K562 (cell line): Measurements from ENCODE around the gene CAMK2A. TPM values are rescaled to one million over a fixed set of nuclear protein-coding genes. Genes with fewer than 3 reads are reported as not detected.
A peak's percentile ranks its signal among the peaks of the same experiment; 100 is the strongest.

ENCODE experiments used
- ATAC-seq: fragments of 200-7000 bp; cut with Tn5 transposase; 3 replicates; pipeline ENCODE4 v1.9.1; 2020; ENCODE audit warnings: moderate library complexity
- BruUV-seq: library from RNA; stranded (reverse); fragments of 400-500 nt; replicated peaks from 2 replicates; lab custom pipeline; 2021; lab: Mats Ljungman, UMichigan
- CTCF ChIA-PET: fragments of 300-600 bp; formaldehyde crosslinking; extraction: SDS; loops from one replicate; lab custom pipeline; 2021; ENCODE audit warnings: low intra/inter-chr PET ratio; lab: Yijun Ruan, JAX
- POLR2A ChIA-PET: fragments of 300-600, 350-650 bp; sonication (Branson Sonifier 250); formaldehyde crosslinking; extraction: SDS; loops from one replicate; lab custom pipeline; 2021; ENCODE audit warnings: antibody characterized with exemption, inconsistent platforms; lab: Yijun Ruan, JAX
- DNase-seq, 4 experiments: peaks; one replicate each; pipeline versions ENCODE4 v3.0.0 to v3.0.0-alpha.2; 2011 to 2018; ENCODE audit warnings: low spot score in 3 of 4, mixed read lengths in 3 of 4; ENCODE audit errors: extremely low read depth in 1 of 4
- FAIRE-seq: peaks from 2 replicates; lab custom pipeline; 2011; peaks lifted over from hg19 to GRCh38; lab: Jason Lieb, UNC
- H2AFZ ChIP-seq: 2 replicates; pipeline ENCODE4 v1.6.0; 2011; ENCODE audit warnings: low read depth, low read length, control low read depth, inconsistent platforms
- H3K27ac ChIP-seq: fragments of 200-600 bp; 3 replicates; pipeline ENCODE4 v1.8.0; 2011; ENCODE audit warnings: low read depth, mild to moderate bottlenecking, control low read depth, inconsistent platforms, low read length, moderate library complexity, mixed read lengths; ENCODE audit errors: extremely low read depth
- H3K27me3 ChIP-seq, 2 experiments: fragments of 300-600 bp in 1 of 2; 2 replicates in 1 of 2; 3 replicates in 1 of 2; pipeline versions ENCODE4 v1.6.0 to v1.8.0; 2011; ENCODE audit warnings: inconsistent platforms in 2 of 2, low read length in 2 of 2, mild to moderate bottlenecking in 1 of 2, mixed read lengths in 1 of 2, moderate library complexity in 1 of 2; ENCODE audit not compliant: control insufficient read depth in 2 of 2, insufficient read depth in 2 of 2
- H3K36me3 ChIP-seq: fragments of 300-600 bp; 3 replicates; pipeline ENCODE4 v1.8.0; 2011; ENCODE audit warnings: mild to moderate bottlenecking, low read length, inconsistent platforms; ENCODE audit not compliant: control insufficient read depth, insufficient read depth
- H3K4me1 ChIP-seq, 2 experiments: fragments of 200-600 bp in 1 of 2; replicated peaks in 1 of 2; 2 replicates in 1 of 2; 3 replicates in 1 of 2; pipeline versions ENCODE4 v1.5.1 to v1.8.0; 2011; ENCODE audit warnings: inconsistent platforms in 2 of 2, low read length in 2 of 2, mild to moderate bottlenecking in 1 of 2, mixed read lengths in 1 of 2, moderate library complexity in 1 of 2; ENCODE audit not compliant: control insufficient read depth in 2 of 2, insufficient read depth in 2 of 2
- H3K4me2 ChIP-seq: 2 replicates; pipeline ENCODE4 v1.6.1; 2011; ENCODE audit warnings: low read length, control low read depth, inconsistent platforms, mixed read lengths; ENCODE audit not compliant: insufficient read depth
- H3K4me3 ChIP-seq: fragments of 200-600 bp; sonication (generic), shearing (Covaris generic); 2 replicates; pipeline ENCODE4 v1.5.1; 2016; ENCODE audit warnings: control low read depth, inconsistent platforms
- H3K79me2 ChIP-seq: fragments of 200-600 bp; 3 replicates; pipeline ENCODE4 v1.8.0; 2011; ENCODE audit warnings: low read length, inconsistent platforms; ENCODE audit not compliant: control insufficient read depth, insufficient read depth
- H3K9ac ChIP-seq, 2 experiments: 2 replicates each; pipeline versions ENCODE4 v1.6.0 to v1.6.1; 2011; ENCODE audit warnings: low read depth in 2 of 2, low read length in 2 of 2, control low read depth in 1 of 2, inconsistent platforms in 1 of 2, mild to moderate bottlenecking in 1 of 2, mixed read lengths in 1 of 2; ENCODE audit not compliant: insufficient read depth in 1 of 2
- H3K9me1 ChIP-seq: one replicate; pipeline ENCODE4 v1.6.0; 2011; ENCODE audit warnings: inconsistent platforms, mild to moderate bottlenecking, low read length, moderate library complexity; ENCODE audit not compliant: control insufficient read depth, insufficient read depth
- H3K9me3 ChIP-seq: replicated peaks from 2 replicates; pipeline ENCODE4 v1.5.1; 2011; ENCODE audit warnings: low read depth, low read length, inconsistent platforms; ENCODE audit not compliant: control insufficient read depth, insufficient read depth
- H4K20me1 ChIP-seq: replicated peaks from 2 replicates; pipeline ENCODE4 v1.6.1; 2011; ENCODE audit warnings: low read length, inconsistent platforms, mixed read lengths; ENCODE audit not compliant: control insufficient read depth, insufficient read depth
- C11orf30 ChIP-seq: fragments of 450-650 bp; IDR thresholded peaks from 2 replicates; pipeline ENCODE4 v1.6.1; 2016; ENCODE audit warnings: low read depth, mild to moderate bottlenecking
- CBFA2T3 ChIP-seq: fragments of 450-650 bp; IDR thresholded peaks from 2 replicates; pipeline ENCODE4 v1.6.1; 2017
- CTBP1 ChIP-seq: fragments of 450-650 bp; IDR thresholded peaks from 2 replicates; pipeline ENCODE4 v1.6.1; 2016; ENCODE audit warnings: borderline replicate concordance
- CTCF ChIP-seq, 3 experiments: IDR thresholded peaks in 2 of 3; conservative IDR thresholded peaks in 1 of 3; 2 replicates each; pipeline ENCODE4 v1.5.1; 2011 to 2012; ENCODE audit warnings: low read length in 3 of 3, mild to moderate bottlenecking in 3 of 3, control low read depth in 2 of 3, improper control_type of control experiment in 1 of 3, inconsistent platforms in 1 of 3, low read depth in 1 of 3, mixed read lengths in 1 of 3, moderate library complexity in 1 of 3; ENCODE audit not compliant: insufficient read depth in 2 of 3
- DNMT1 ChIP-seq: fragments of 450-650 bp; IDR thresholded peaks from 2 replicates; pipeline ENCODE4 v1.6.1; 2016; ENCODE audit warnings: antibody characterized with exemption, mild to moderate bottlenecking
- ELF2 ChIP-seq: fragments of 250-450 bp; sonication (Bioruptor Pico); IDR thresholded peaks from 2 replicates; pipeline ENCODE4 v1.5.0; 2021; ENCODE audit warnings: mild to moderate bottlenecking
- KLF10 ChIP-seq: fragments of 250-450 bp; sonication (Bioruptor Pico); IDR thresholded peaks from 2 replicates; pipeline ENCODE4 v1.6.1; 2021; ENCODE audit warnings: matching md5 sums
- RAD21 ChIP-seq, 2 experiments: fragments of 250-450 bp in 1 of 2; fragments of 450-650 bp in 1 of 2; sonication (Bioruptor Pico) in 1 of 2; formaldehyde crosslinking in 1 of 2; IDR thresholded peaks in 1 of 2; conservative IDR thresholded peaks in 1 of 2; 2 replicates each; pipeline versions ENCODE4 v1.4.0 to v1.8.0; 2020 to 2022; ENCODE audit warnings: mild to moderate bottlenecking in 2 of 2, moderate library complexity in 1 of 2
- RCOR1 ChIP-seq, 2 experiments: IDR thresholded peaks; 2 replicates each; pipeline ENCODE4 v1.6.1; 2012; ENCODE audit warnings: low read depth in 2 of 2, low read length in 2 of 2, borderline replicate concordance in 1 of 2, improper control_type of control experiment in 1 of 2
- ZNF316 ChIP-seq: fragments of 450-650 bp; IDR thresholded peaks from 2 replicates; pipeline ENCODE4 v1.6.1; 2016
- ZNF384 ChIP-seq: IDR thresholded peaks from 2 replicates; pipeline ENCODE4 v1.6.1; 2012; ENCODE audit warnings: low read depth, low read length, improper control_type of control experiment
- WGBS: fragments of 100-300 bp; shearing (Covaris generic); methylation state at CpG from one replicate; pipeline ENCODE4 v1.1.6; 2016; ENCODE audit warnings: low coverage, mixed read lengths; ENCODE audit not compliant: insufficient coverage; ENCODE audit errors: missing lambda C conversion rate; 5-methylcytosine and 5-hydroxymethylcytosine counted together
- in situ Hi-C: fragments of 300-500 bp; cut with MboI; formaldehyde crosslinking; loops from 4 replicates; pipeline ENCODE4 v1.15.0; 2018; ENCODE audit warnings: inconsistent platforms, mixed read lengths
- intact Hi-C: fragments of 100-400 bp; cut with micrococcal nuclease; formaldehyde crosslinking; loops from 2 replicates; pipeline ENCODE4 v1.14.2; 2022
- polyA plus RNA-seq, 8 experiments: library from polyadenylated mRNA; depleted of rRNA in 4 of 8; stranded (reverse) in 5 of 8; unstranded in 3 of 8; fragments of >200 nt; fragmentation: Nextera tagmentation in 2 of 8; fragmentation: Illumina TruSeq in 1 of 8; extraction: Ambion mirVana in 2 of 8; extraction: Trizol in 1 of 8; gene quantifications; 2 replicates each; pipeline versions ENCODE4 v1.2.1 to v1.2.3, GENCODE V29; 2011 to 2014; ENCODE audit warnings: inconsistent platforms in 1 of 8, missing spikeins in 1 of 8
- total RNA-seq, 7 experiments: library from RNA; depleted of rRNA in 6 of 7; stranded (reverse); fragments of >200 nt in 6 of 7; fragmentation: Illumina TruSeq in 2 of 7; extraction: Trizol in 2 of 7; gene quantifications; 2 replicates each; pipeline versions ENCODE4 v1.2.1 to v1.2.3, GENCODE V29; 2011 to 2021; ENCODE audit warnings: low replicate concordance in 1 of 7

CAMK2A gene
- total and polyA plus RNA-seq, 9 of the 15 experiments (the other 6 are each of a cell fraction or from before 2014, with no cell fraction given) = 0.01 to 0.18 (median 0.04) TPM; not detected in 6

- no peak overlapping the region for H3K27ac ChIP-seq
- H3K9ac ChIP-seq = no peak overlapping the region
- TF ChIP-seq ZNF384 (no peak), C11orf30 (0 out of 2 replicates have a peak, but pooled peaks have one; percentile 15), ZNF316 (0 out of 2 replicates have a peak, but pooled peaks have one; percentile 35)
- H3K4me3 ChIP-seq = no peak overlapping the region
- H2AFZ ChIP-seq = no peak overlapping the region
- intact Hi-C loops = no loop called here
- CTCF ChIA-PET = no interaction called here
- 2% methylated on average over 4 of the region's 4 CpGs for whole genome bisulfite sequencing
- POLR2A ChIA-PET = interaction anchor here (0.9 to 1.0 kb wide), 2 partner anchors 154 to 495 kb away, joined by 3 read pairs; no protein-coding TSS in a partner anchor
- H3K27me3 ChIP-seq = peaks cover 8 to 56% of the 10 kb centered on the region in 2 experiments
- no peak overlapping the region for H3K4me2 ChIP-seq
- H4K20me1 ChIP-seq = no peaks in the 10 kb centered on the region
- peaks cover 3% of the 10 kb centered on the region for H3K9me1 ChIP-seq
- H3K9me3 ChIP-seq = no peaks in the 10 kb centered on the region
- no peak for ATAC-seq
- BruUV-seq = no TSS peak
- in situ Hi-C loops = no loop called here
- DNase-seq = no peak
- H3K79me2 ChIP-seq = no peaks in the 10 kb centered on the region
- H3K4me1 ChIP-seq = peaks cover 14 to 20% of the 10 kb centered on the region in 2 experiments; a peak in 4 of 5 replicates
- FAIRE-seq = no peak
- no peaks in the 10 kb centered on the region for H3K36me3 ChIP-seq
These were observed 1.2 kb downstream of the CAMK2A start for GRCh38 chr5:150288361-150288760.

- POLR2A ChIA-PET = no interaction called here
- CTCF ChIA-PET = no interaction called here
- FAIRE-seq = peak; percentile 61
- TF ChIP-seq CTCF (IDR thresholded peaks at IDR 0.05 in 2 of 3, conservative IDR thresholded peaks at IDR 0.05 in 1 of 3; ENCODE audit: insufficient read depth in 2 of 3, low read depth in 1 of 3, low read length in 3 of 3) = peak; percentile 76 to 95 (median 76)
- no peak for TF ChIP-seq ELF2 (CRISPR knock-in tag)
- TF ChIP-seq CTBP1 = peak; percentile 58; the same call in 1 of the 2 replicates
- TF ChIP-seq RAD21 (CRISPR knock-in tag; conservative IDR thresholded peaks at IDR 0.05 in 1 of 2, IDR thresholded peaks at IDR 0.05 in 1 of 2) = peak in 1 of 2 experiments; percentile 31; a peak in 1 of 4 replicates
- no peak for TF ChIP-seq DNMT1
- 0 out of 4 replicates have a peak, but pooled peaks of 1 of the 2 experiments have one; percentile 42 for TF ChIP-seq RCOR1 (IDR thresholded peaks at IDR 0.05; ENCODE audit: borderline replicate concordance in 1 of 2, low read depth in 2 of 2, low read length in 2 of 2)
- TF ChIP-seq CBFA2T3 = peak; percentile 22; the same call in 1 of the 2 replicates
- TF ChIP-seq KLF10 (CRISPR knock-in tag) = no peak
These were observed 2.8 kb downstream of the CAMK2A start for GRCh38 chr5:150286820-150287219.

More at GRCh38 chr5:150286820-150287219, 2.8 kb downstream of the CAMK2A start:
- Histone ChIP-seq H3K9me3 (no peaks in the 10 kb centered on the region), H4K20me1 (no peaks in the 10 kb centered on the region), H3K27ac (no peak overlapping the region), H3K36me3 (no peaks in the 10 kb centered on the region), H3K9me1 (no peaks in the 10 kb centered on the region), H2AFZ (no peak overlapping the region), H3K4me1 (peaks cover 0 to 10% of the 10 kb centered on the region in 2 experiments; a peak in 3 of 5 replicates), H3K4me3 (no peak overlapping the region), H3K9ac (no peak overlapping the region), H3K79me2 (no peaks in the 10 kb centered on the region), H3K27me3 (peaks cover 8 to 67% of the 10 kb centered on the region in 2 experiments), H3K4me2 (no peak overlapping the region)
- peak; percentile 96 for ATAC-seq
- in situ Hi-C loops = no loop called here
- peak; percentile 63 to 74 (median 72) for DNase-seq
- BruUV-seq = no TSS peak
- 0% methylated on average over 5 of the region's 5 CpGs for WGBS
- intact Hi-C loops = no loop called here
